Measurements from ENCODE around the gene SHH.

DNA sequence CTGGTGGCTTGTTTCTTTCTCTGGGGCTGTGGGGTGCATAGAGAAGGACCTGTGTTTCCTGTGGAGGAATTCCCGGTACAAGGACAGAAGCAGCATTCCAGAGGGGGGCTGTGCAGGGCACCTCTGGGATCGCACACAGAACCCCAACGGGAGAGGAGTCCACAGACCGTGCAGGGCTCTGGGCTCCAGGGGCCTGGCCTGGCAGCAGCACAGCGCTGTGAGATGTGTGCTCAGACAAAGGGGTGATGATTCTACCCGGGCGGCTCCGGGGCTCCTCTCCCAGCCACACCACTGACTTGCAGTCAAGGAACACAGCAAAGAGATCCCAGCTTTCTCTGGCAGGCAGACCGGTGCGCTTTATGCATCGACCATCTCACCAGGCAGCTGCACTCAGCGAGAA is 6.9 kb upstream of the SHH start:
- no peak for TF ChIP-seq CTCF (IDR thresholded peaks at IDR 0.05; ENCODE audit: insufficient read depth, low read depth, low read length)
- TF ChIP-seq EZH2 (IDR thresholded peaks at IDR 0.05; ENCODE audit: insufficient read depth, low read length), result no peak
